GM23338 (cell line): ENCODE measurements around the gene TMPRSS11D. TPM values are rescaled to one million over a fixed set of nuclear protein-coding genes. Genes with fewer than 3 reads are reported as not detected.

Experiments used
- ATAC-seq: fragments of 200-7000 bp; cut with Tn5 transposase; 3 replicates; pipeline ENCODE4 v1.9.1; 2020
- DNase-seq: peaks from one replicate; pipeline ENCODE4 v3.0.0-alpha.2; 2015; ENCODE audit warnings: low spot score
- H2AFZ ChIP-seq: fragments of 200-600 bp; sonication (generic); 2 replicates; pipeline ENCODE4 v1.8.0; 2016; ENCODE audit warnings: antibody characterized with exemption, mild to moderate bottlenecking, moderate library complexity
- H3F3A ChIP-seq: fragments of 200-600 bp; sonication (generic); replicated peaks from 2 replicates; pipeline ENCODE4 v1.8.0; 2017; ENCODE audit warnings: antibody characterized with exemption, mixed run types, low read depth
- H3K27ac ChIP-seq: fragments of 200-600 bp; sonication (generic); 2 replicates; pipeline ENCODE4 v1.6.1; 2016; ENCODE audit warnings: low read depth
- H3K27me3 ChIP-seq: fragments of 200-600 bp; sonication (generic); 2 replicates; pipeline ENCODE4 v1.8.0; 2016; ENCODE audit warnings: mild to moderate bottlenecking, mixed run types, moderate library complexity; ENCODE audit not compliant: insufficient read depth
- H3K36me3 ChIP-seq: fragments of 200-600 bp; sonication (generic); 2 replicates; pipeline ENCODE4 v1.8.0; 2016; ENCODE audit warnings: mild to moderate bottlenecking; ENCODE audit not compliant: insufficient read depth
- H3K4me1 ChIP-seq: fragments of 200-600 bp; sonication (generic); 2 replicates; pipeline ENCODE4 v1.8.0; 2016; ENCODE audit warnings: mild to moderate bottlenecking, moderate library complexity; ENCODE audit not compliant: insufficient read depth
- H3K4me2 ChIP-seq: fragments of 200-600 bp; sonication (generic); 2 replicates; pipeline ENCODE4 v1.7.1; 2017; ENCODE audit warnings: mixed run types
- H3K4me3 ChIP-seq: fragments of 200-600 bp; sonication (generic); 2 replicates; pipeline ENCODE4 v1.6.1; 2016; ENCODE audit warnings: mixed run types
- H3K79me2 ChIP-seq: fragments of 200-600 bp; sonication (generic); replicated peaks from 2 replicates; pipeline ENCODE4 v1.8.0; 2017; ENCODE audit warnings: mild to moderate bottlenecking; ENCODE audit not compliant: insufficient read depth
- H3K9me2 ChIP-seq: fragments of 200-600 bp; sonication (generic); 2 replicates; pipeline ENCODE4 v1.8.0; 2017; ENCODE audit not compliant: insufficient read depth
- H4K20me1 ChIP-seq: fragments of 200-600 bp; sonication (generic); replicated peaks from 2 replicates; pipeline ENCODE4 v1.8.0; 2017; ENCODE audit warnings: mild to moderate bottlenecking; ENCODE audit not compliant: insufficient read depth
- H3K27ac Mint-ChIP-seq: 2 replicates; pipeline ENCODE4 v1.8.0; 2020; ENCODE audit warnings: inconsistent platforms, mild to moderate bottlenecking, moderate library complexity, mixed read lengths
- H3K27me3 Mint-ChIP-seq: 3 replicates; pipeline ENCODE4 v1.8.0; 2022; ENCODE audit warnings: low read depth, mild to moderate bottlenecking, moderate library complexity, mixed read lengths, inconsistent platforms; ENCODE audit not compliant: insufficient read depth, poor library complexity
- H3K36me3 Mint-ChIP-seq: 3 replicates; pipeline ENCODE4 v1.8.0; 2021; ENCODE audit warnings: low read depth, mild to moderate bottlenecking, inconsistent platforms, moderate library complexity, mixed read lengths
- H3K4me1 Mint-ChIP-seq: 3 replicates; pipeline ENCODE4 v1.8.0; 2020; ENCODE audit warnings: mild to moderate bottlenecking, inconsistent platforms, mixed read lengths
- H3K4me3 Mint-ChIP-seq: 3 replicates; pipeline ENCODE4 v1.8.0; 2021; ENCODE audit warnings: moderate library complexity, mild to moderate bottlenecking, inconsistent platforms, mixed read lengths
- H3K9me3 Mint-ChIP-seq: 3 replicates; pipeline ENCODE4 v1.8.0; 2020; ENCODE audit warnings: moderate library complexity, mild to moderate bottlenecking, inconsistent platforms, mixed read lengths
- CREB1 ChIP-seq: fragments of 250-450 bp; sonication (Bioruptor Pico); IDR thresholded peaks from 2 replicates; pipeline ENCODE4 v1.5.0; 2020; ENCODE audit warnings: low read depth, mild to moderate bottlenecking, moderate library complexity
- EZH2 ChIP-seq: fragments of 200-600 bp; sonication (generic); IDR thresholded peaks from one replicate; pipeline ENCODE4 v1.8.0; 2017; ENCODE audit warnings: antibody characterized with exemption, mild to moderate bottlenecking, low read depth; ENCODE audit not compliant: unreplicated experiment
- EZH2phosphoT487 ChIP-seq: fragments of 200-600 bp; sonication (generic); IDR thresholded peaks from one replicate; pipeline ENCODE4 v1.8.1; 2018; ENCODE audit warnings: antibody characterized with exemption; ENCODE audit not compliant: unreplicated experiment
- JUNB ChIP-seq: IDR thresholded peaks from one replicate; pipeline ENCODE4 v1.6.1; 2016; ENCODE audit warnings: antibody characterized with exemption; ENCODE audit not compliant: unreplicated experiment
- NANOG ChIP-seq: IDR thresholded peaks from 2 replicates; pipeline ENCODE4 v1.6.1; 2016; ENCODE audit warnings: antibody characterized with exemption, borderline replicate concordance
- POLR2AphosphoS5 ChIP-seq: IDR thresholded peaks from 2 replicates; pipeline ENCODE4 v1.6.1; 2016; ENCODE audit warnings: antibody characterized with exemption, low read depth
- STAT1 ChIP-seq: IDR thresholded peaks from one replicate; pipeline ENCODE4 v1.6.1; 2016; ENCODE audit warnings: antibody characterized with exemption; ENCODE audit not compliant: unreplicated experiment
- ZNF114 ChIP-seq: fragments of 250-450 bp; sonication (Bioruptor Pico); IDR thresholded peaks from 2 replicates; pipeline ENCODE4 v1.5.0; 2020; ENCODE audit warnings: mild to moderate bottlenecking, moderate library complexity
- ZNF331 ChIP-seq: fragments of 250-450 bp; sonication (Bioruptor Pico); IDR thresholded peaks from 2 replicates; pipeline ENCODE4 v1.5.0; 2020; ENCODE audit warnings: low read depth, mild to moderate bottlenecking, moderate library complexity
- polyA plus RNA-seq: library from polyadenylated mRNA; unstranded; fragments of >200 nt; fragmentation: Nextera tagmentation; extraction: Ambion mirVana; gene quantifications from 2 replicates; pipeline ENCODE4 v1.2.1, GENCODE V29; 2016
- total RNA-seq: library from RNA; depleted of rRNA; stranded (reverse); fragments of >200 nt; shearing (Covaris generic); gene quantifications from 2 replicates; pipeline ENCODE4 v1.2.3, GENCODE V29; 2014
- TF ChIP-seq, protein P1 (sequence below): fragments of 250-450 bp; sonication (Bioruptor Pico); IDR thresholded peaks from 2 replicates; pipeline ENCODE4 v1.5.0; 2020; ENCODE audit warnings: mild to moderate bottlenecking, moderate library complexity
- TF ChIP-seq, protein P2 (sequence below): IDR thresholded peaks from one replicate; pipeline ENCODE4 v1.6.1; 2018; ENCODE audit warnings: antibody characterized with exemption; ENCODE audit not compliant: unreplicated experiment
- TF ChIP-seq, protein P3 (sequence below), 2 experiments: fragments of 200-600 bp in 1 of 2; sonication (generic) in 1 of 2; conservative IDR thresholded peaks; 2 replicates each; pipeline versions ENCODE4 v1.5.1 to v1.6.1; 2016 to 2017; ENCODE audit warnings: antibody characterized with exemption in 2 of 2, low read depth in 2 of 2, mild to moderate bottlenecking in 2 of 2, moderate library complexity in 1 of 2
- TF ChIP-seq, protein P4 (sequence below): IDR thresholded peaks from 2 replicates; pipeline ENCODE4 v1.6.1; 2016; ENCODE audit warnings: antibody characterized with exemption

TMPRSS11D gene
- total and polyA plus RNA-seq, 2 experiments from 2014 or later = not detected

DNA sequence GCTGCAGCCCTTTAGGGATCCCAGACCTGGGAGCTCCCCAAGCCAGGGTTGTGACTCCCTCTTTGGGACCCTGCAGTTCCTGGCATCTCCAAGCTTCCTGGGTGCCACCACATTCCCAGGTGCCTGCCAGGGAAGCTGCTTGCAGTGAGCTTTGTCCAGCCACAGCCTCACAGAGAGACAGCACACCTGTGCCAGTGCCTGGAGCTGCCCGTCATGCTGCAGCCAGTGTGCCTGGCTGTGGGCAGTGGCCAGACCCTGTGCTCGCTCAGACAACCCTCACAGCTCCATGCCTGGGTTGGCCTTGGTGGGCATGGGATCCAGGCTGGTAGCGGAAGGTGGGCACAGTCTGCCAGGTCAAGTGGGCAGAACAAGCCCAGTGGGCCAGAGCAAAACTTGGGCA is 43.4 kb upstream of the TMPRSS11D start:
- H3K9me2 ChIP-seq = no peaks in the 10 kb centered on the region
- no peak for DNase-seq
- H3K4me1 ChIP-seq = no peaks in the 10 kb centered on the region
- no peak overlapping the region for H3K4me2 ChIP-seq
- no peaks in the 10 kb centered on the region for H3K36me3 ChIP-seq
- no peak overlapping the region for H2AFZ ChIP-seq
- peaks cover 6% of the 10 kb centered on the region for H3K9me3 Mint-ChIP-seq
- peaks cover 3% of the 10 kb centered on the region; the same call in 1 of the 3 replicates for H3K36me3 Mint-ChIP-seq
- TF ChIP-seq, protein P1, sequence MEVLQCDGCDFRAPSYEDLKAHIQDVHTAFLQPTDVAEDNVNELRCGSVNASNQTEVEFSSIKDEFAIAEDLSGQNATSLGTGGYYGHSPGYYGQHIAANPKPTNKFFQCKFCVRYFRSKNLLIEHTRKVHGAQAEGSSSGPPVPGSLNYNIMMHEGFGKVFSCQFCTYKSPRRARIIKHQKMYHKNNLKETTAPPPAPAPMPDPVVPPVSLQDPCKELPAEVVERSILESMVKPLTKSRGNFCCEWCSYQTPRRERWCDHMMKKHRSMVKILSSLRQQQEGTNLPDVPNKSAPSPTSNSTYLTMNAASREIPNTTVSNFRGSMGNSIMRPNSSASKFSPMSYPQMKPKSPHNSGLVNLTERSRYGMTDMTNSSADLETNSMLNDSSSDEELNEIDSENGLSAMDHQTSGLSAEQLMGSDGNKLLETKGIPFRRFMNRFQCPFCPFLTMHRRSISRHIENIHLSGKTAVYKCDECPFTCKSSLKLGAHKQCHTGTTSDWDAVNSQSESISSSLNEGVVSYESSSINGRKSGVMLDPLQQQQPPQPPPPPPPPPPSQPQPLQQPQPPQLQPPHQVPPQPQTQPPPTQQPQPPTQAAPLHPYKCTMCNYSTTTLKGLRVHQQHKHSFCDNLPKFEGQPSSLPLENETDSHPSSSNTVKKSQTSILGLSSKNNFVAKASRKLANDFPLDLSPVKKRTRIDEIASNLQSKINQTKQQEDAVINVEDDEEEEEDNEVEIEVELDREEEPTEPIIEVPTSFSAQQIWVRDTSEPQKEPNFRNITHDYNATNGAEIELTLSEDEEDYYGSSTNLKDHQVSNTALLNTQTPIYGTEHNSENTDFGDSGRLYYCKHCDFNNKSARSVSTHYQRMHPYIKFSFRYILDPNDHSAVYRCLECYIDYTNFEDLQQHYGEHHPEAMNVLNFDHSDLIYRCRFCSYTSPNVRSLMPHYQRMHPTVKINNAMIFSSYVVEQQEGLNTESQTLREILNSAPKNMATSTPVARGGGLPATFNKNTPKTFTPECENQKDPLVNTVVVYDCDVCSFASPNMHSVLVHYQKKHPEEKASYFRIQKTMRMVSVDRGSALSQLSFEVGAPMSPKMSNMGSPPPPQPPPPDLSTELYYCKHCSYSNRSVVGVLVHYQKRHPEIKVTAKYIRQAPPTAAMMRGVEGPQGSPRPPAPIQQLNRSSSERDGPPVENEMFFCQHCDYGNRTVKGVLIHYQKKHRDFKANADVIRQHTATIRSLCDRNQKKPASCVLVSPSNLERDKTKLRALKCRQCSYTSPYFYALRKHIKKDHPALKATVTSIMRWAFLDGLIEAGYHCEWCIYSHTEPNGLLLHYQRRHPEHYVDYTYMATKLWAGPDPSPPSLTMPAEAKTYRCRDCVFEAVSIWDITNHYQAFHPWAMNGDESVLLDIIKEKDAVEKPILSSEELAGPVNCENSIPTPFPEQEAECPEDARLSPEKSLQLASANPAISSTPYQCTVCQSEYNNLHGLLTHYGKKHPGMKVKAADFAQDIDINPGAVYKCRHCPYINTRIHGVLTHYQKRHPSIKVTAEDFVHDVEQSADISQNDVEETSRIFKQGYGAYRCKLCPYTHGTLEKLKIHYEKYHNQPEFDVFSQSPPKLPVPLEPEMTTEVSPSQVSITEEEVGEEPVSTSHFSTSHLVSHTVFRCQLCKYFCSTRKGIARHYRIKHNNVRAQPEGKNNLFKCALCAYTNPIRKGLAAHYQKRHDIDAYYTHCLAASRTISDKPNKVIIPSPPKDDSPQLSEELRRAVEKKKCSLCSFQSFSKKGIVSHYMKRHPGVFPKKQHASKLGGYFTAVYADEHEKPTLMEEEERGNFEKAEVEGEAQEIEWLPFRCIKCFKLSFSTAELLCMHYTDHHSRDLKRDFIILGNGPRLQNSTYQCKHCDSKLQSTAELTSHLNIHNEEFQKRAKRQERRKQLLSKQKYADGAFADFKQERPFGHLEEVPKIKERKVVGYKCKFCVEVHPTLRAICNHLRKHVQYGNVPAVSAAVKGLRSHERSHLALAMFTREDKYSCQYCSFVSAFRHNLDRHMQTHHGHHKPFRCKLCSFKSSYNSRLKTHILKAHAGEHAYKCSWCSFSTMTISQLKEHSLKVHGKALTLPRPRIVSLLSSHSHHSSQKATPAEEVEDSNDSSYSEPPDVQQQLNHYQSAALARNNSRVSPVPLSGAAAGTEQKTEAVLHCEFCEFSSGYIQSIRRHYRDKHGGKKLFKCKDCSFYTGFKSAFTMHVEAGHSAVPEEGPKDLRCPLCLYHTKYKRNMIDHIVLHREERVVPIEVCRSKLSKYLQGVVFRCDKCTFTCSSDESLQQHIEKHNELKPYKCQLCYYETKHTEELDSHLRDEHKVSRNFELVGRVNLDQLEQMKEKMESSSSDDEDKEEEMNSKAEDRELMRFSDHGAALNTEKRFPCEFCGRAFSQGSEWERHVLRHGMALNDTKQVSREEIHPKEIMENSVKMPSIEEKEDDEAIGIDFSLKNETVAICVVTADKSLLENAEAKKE (CRISPR knock-in tag) = no peak
- no peak for TF ChIP-seq EZH2phosphoT487
- TF ChIP-seq, protein P2, sequence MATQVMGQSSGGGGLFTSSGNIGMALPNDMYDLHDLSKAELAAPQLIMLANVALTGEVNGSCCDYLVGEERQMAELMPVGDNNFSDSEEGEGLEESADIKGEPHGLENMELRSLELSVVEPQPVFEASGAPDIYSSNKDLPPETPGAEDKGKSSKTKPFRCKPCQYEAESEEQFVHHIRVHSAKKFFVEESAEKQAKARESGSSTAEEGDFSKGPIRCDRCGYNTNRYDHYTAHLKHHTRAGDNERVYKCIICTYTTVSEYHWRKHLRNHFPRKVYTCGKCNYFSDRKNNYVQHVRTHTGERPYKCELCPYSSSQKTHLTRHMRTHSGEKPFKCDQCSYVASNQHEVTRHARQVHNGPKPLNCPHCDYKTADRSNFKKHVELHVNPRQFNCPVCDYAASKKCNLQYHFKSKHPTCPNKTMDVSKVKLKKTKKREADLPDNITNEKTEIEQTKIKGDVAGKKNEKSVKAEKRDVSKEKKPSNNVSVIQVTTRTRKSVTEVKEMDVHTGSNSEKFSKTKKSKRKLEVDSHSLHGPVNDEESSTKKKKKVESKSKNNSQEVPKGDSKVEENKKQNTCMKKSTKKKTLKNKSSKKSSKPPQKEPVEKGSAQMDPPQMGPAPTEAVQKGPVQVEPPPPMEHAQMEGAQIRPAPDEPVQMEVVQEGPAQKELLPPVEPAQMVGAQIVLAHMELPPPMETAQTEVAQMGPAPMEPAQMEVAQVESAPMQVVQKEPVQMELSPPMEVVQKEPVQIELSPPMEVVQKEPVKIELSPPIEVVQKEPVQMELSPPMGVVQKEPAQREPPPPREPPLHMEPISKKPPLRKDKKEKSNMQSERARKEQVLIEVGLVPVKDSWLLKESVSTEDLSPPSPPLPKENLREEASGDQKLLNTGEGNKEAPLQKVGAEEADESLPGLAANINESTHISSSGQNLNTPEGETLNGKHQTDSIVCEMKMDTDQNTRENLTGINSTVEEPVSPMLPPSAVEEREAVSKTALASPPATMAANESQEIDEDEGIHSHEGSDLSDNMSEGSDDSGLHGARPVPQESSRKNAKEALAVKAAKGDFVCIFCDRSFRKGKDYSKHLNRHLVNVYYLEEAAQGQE = no peak
- no peak for TF ChIP-seq CREB1 (CRISPR knock-in tag)
- TF ChIP-seq EZH2 = no peak
- no peak for TF ChIP-seq NANOG
- TF ChIP-seq, protein P3, sequence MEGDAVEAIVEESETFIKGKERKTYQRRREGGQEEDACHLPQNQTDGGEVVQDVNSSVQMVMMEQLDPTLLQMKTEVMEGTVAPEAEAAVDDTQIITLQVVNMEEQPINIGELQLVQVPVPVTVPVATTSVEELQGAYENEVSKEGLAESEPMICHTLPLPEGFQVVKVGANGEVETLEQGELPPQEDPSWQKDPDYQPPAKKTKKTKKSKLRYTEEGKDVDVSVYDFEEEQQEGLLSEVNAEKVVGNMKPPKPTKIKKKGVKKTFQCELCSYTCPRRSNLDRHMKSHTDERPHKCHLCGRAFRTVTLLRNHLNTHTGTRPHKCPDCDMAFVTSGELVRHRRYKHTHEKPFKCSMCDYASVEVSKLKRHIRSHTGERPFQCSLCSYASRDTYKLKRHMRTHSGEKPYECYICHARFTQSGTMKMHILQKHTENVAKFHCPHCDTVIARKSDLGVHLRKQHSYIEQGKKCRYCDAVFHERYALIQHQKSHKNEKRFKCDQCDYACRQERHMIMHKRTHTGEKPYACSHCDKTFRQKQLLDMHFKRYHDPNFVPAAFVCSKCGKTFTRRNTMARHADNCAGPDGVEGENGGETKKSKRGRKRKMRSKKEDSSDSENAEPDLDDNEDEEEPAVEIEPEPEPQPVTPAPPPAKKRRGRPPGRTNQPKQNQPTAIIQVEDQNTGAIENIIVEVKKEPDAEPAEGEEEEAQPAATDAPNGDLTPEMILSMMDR (conservative IDR thresholded peaks at IDR 0.05; ENCODE audit: low read depth in 2 of 2) = no peak
- TF ChIP-seq ZNF331 (CRISPR knock-in tag) = no peak
- no peak for TF ChIP-seq JUNB
- no peak for TF ChIP-seq ZNF114 (CRISPR knock-in tag)
- no peak for TF ChIP-seq POLR2AphosphoS5
- TF ChIP-seq, protein P4, sequence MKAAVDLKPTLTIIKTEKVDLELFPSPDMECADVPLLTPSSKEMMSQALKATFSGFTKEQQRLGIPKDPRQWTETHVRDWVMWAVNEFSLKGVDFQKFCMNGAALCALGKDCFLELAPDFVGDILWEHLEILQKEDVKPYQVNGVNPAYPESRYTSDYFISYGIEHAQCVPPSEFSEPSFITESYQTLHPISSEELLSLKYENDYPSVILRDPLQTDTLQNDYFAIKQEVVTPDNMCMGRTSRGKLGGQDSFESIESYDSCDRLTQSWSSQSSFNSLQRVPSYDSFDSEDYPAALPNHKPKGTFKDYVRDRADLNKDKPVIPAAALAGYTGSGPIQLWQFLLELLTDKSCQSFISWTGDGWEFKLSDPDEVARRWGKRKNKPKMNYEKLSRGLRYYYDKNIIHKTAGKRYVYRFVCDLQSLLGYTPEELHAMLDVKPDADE = no peak
- TF ChIP-seq STAT1 = no peak
- no peak overlapping the region for H3K4me3 ChIP-seq
- no peak overlapping the region for H3K27ac Mint-ChIP-seq
- no peaks in the 10 kb centered on the region for H3K79me2 ChIP-seq
- no peaks in the 10 kb centered on the region for H3K27me3 ChIP-seq
- H3K4me1 Mint-ChIP-seq = no peaks in the 10 kb centered on the region
- H4K20me1 ChIP-seq = no peaks in the 10 kb centered on the region
- no peaks in the 10 kb centered on the region for H3K27me3 Mint-ChIP-seq
- H3F3A ChIP-seq = no peaks in the 10 kb centered on the region
- H3K27ac ChIP-seq = no peak overlapping the region
- no peak for ATAC-seq
- H3K4me3 Mint-ChIP-seq = no peak overlapping the region
